DMS153 (cell line): ENCODE data around the gene SEC23B.
"Not testable (repeated sequence)": the region's sequence is repeated elsewhere in the genome, so short reads cannot be mapped to it uniquely, and the experiment has no call there.

Source experiments
- DNase-seq: peaks from one replicate; lab custom pipeline; 2025; lab: John Stamatoyannopoulos, UW

Gene SEC23B

GRCh38 chr20:18526761-18527160 lies 19.0 kb downstream of the SEC23B start:
- not testable (repeated sequence) for DNase-seq

DNA sequence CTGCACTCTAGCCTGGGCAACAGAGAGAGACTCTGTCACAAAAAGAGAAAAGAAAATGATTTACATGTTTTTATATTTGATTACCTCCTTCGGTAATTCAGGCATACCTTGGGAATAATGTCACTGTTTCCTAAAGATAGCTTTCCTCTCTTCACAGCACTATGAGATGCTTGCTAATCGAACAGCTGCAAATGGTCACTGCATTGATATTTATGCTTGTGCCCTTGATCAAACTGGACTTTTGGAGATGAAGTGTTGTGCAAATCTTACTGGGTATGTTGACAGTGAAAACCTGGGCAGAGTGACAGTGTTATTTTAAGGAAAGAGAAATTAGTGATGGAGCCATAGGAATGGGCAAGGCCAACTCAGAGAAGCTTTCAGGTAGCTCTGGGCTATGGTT lies 19.6 kb downstream of the SEC23B start:
- no peak for DNase-seq

GRCh38 chr20:18527836-18528235 lies 20.1 kb downstream of the SEC23B start:
- no peak for DNase-seq

DNA sequence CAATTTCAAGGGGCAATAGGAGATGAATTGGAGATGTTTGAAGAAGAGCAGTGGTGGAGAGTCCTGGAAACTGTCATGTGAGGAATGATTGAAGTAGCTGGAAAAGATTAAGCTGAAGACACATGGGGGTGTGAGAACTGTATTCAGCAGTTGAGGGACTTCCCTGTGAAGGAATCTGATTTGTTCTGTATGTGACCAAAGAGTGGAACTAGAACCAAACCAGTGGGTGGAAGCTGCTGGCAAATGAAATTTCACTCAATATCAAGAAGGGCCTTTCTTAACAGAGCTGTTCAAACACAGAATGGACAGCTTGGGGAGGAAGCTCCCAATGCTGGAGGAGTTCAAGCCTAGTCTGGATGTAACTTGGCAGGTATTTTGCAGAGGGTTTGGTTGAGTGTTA lies 21.3 kb downstream of the SEC23B start:
- no peak for DNase-seq

- no peak for DNase-seq
Measured at GRCh38 chr20:18532626-18533025, 24.9 kb downstream of the SEC23B start.

GRCh38 chr20:18533491-18533890 lies 25.8 kb downstream of the SEC23B start:
- no peak for DNase-seq

GRCh38 chr20:18533978-18534644 lies 26.4 kb downstream of the SEC23B start:
- no peak for DNase-seq

DNA sequence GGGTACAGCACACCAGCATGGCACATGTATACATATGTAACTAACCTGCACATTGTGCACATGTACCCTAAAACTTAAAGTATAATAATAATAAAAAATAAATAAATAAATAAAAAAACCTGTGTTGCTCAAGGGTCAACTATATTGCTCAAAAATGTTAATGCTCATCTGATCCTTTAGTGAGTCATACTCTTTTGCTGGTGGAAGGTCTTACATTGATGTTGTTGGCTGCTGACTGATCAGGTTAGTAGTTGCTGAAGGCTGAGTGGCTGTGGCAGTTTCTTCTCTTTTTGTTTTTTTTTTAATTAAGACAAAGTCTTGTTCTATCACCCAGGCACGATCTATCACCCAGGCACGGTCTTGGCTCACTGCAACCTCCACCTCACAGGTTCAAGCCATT lies 29.9 kb downstream of the SEC23B start:
- DNase-seq = no peak

DNA sequence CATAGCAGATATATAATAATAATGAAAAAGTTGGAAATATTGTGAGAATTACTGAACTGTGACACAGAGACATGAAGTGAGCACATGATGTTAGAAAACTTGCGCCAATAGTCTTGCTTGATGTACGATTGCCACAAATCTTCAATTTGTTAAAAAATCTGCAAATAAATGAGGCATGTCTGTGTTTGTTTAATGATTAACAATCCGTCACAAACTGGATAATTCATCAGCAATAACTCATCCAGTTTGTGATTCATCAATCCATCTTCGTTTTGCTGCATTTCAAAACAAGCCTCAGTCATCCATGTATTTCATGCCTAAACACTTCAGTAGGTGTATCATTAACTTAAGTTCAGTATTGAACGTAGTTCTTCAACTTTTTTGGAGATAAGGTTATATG lies 34.0 kb downstream of the SEC23B start:
- no peak for DNase-seq

GRCh38 chr20:18543216-18543615 lies 35.5 kb downstream of the SEC23B start:
- DNase-seq = no peak

DNA sequence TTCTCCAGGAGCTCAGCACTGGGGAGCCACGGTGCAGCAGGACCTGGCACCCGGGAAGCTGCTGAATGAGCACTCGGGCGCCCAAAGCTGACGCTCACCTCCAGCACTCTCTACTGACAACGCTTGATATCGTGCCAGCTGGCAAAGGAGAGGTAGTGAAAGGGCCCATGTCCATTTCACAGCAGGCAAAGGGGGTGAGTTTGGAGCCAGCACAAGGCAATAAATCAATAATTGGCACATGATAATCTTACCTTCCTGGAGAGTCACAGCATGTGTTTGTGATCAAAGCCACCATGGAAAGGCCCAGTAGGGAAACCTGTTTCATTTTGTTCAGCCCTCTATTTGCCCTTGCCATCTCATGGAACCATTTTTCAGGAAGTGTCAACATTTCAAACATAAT lies 36.2 kb downstream of the SEC23B start:
- DNase-seq = peak; percentile 47

DNA sequence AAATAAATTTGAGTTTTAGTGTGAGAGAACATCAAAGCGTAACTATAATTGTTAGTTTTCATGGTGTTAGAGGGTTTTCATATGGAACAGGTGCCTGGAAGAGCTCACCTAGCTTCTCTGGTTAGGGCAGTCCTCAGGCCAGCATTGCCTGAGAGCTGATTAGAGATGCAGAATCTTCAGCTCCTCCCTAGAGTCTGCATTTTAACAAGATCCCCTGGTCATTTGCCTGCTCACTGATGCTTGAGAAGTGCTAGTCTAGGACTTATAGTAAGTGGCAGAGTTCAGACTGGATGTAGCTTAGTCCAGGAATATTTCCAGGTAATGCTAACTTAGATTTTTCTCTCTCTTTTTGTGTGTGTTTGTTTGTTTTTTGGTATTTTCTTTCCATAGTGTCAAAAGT lies 37.8 kb downstream of the SEC23B start:
- DNase-seq = no peak

DNA sequence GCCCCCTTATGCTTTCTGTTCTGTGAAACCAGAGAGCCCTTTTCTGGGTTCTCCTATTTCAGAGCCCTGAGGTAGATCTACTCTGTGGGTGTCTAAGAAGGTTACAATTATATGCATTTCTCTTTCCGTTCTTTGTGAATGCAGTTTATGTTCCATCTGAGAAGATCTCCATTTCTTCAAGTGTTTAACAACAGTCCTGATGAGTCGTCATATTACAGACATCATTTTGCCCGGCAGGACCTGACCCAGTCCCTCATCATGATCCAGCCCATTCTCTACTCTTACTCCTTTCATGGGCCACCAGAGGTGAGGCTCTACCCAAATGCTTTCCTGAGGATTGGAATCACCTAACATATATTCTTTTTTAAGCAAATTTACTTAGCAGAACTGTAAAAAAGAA lies 40.7 kb downstream of the SEC23B start:
- no peak for DNase-seq

DNA sequence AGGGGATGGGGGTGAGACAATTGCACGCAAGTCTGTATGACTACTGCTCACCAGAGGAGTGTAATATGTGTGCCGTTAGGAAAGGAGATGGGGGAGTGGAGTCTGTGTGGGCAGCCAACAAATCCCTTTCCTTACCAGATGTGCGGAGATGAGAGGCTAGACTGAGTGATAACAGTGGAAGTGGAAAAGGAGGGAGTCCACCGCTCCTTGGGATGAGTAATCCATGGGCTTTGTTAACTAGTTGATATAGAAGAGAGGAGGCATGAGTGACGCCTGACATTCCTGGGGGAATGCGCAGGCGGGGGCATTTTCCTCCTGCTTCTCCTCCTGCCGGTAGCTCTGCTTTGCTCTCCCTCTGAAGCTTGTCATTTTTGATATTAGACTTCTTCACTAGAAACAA lies 46.0 kb downstream of the SEC23B start:
- DNase-seq = no peak

DNA sequence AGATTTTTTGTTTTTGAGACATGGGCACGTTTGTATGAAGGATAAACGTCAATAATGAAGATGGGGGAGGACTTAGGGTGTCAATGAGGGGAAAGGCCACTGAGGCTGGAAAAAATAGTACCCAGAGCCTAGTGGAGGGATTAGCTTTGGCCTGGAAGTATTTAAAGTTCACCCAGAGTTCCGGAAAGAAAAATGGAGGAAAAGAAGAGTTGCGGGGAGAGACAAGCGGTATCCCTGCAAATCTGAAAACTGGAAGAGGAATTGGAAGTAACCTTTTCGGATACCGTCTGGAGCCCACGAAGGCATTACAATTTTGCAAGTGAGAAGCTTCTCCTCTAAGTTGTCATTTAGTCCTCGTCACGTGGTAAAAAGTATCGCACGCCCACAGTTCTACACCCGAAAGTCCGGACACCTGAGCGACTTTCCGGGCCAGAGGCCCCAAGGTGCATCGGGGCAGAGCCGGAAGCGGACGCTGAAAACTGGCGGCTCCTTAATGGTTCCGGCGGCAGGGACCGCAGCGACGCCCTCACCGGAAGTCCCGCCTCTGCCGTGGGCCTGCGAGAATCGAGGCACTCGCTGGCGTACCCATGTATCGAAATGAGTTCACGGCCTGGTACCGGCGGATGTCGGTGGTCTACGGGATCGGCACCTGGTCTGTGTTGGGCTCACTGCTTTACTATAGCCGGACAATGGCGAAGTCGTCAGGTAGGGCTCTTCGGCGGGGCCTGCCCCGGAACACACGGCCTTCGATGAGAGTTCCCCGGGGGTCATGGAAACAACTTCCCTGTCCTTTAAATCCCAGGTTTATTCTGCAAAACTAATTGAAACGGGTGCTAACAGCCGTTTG lies 59.4 kb downstream of the SEC23B start, which contains the start of gene SMIM26:
Gene SMIM26, plus strand, starts transcription at position 541 of the 847 bp plus-strand sequence. Its CDS starts 47 bp downstream, at position 588.
- peak; percentile 74 for DNase-seq

GRCh38 chr20:18567739-18568091 lies 60.0 kb downstream of the SEC23B start:
- DNase-seq = no peak

DNA sequence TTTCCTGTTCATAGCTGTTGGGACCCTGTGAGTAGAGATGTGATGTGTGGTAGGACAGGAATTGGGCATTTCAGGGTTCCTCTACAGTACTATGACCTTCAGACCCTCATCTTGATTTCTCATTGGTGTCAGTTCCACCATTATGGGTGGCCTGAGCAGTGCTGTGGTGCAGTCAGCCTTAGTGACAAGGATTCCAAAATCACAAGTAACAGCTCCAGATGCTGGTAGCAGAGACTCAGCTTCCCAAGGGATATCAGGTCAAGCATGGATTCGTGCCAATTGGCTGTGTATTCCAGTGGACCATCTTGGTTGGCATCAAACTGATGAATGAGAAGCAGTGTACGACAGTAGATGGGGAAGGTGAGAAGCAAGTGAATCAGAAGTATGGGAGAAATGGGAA lies 63.3 kb downstream of the SEC23B start:
- DNase-seq = no peak

DNA sequence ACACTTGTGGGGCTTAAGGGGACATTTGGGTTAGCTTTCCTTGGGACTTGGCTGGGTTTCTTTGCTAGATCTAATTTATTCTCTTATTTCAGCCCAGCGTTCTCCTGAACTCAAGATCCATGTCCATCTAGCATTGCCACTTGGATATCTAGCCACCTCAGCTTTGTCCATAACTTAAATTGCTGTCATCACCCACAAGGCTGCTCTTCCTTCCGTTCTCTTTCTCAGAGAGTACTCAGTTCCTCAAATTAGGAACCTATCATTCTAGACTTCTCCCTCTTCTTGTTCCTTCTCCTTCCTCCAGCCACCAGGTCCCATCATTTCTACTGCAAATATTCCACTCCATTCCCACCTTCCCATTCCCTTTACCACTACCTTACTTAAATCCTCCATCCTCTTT lies 63.8 kb downstream of the SEC23B start:
- no peak for DNase-seq

GRCh38 chr20:18577942-18578341 lies 70.2 kb downstream of the SEC23B start:
- no peak for DNase-seq

- DNase-seq = no peak
Measured at GRCh38 chr20:18578581-18578980, 70.8 kb downstream of the SEC23B start.

- no peak for DNase-seq
Measured at GRCh38 chr20:18580012-18580411, 72.3 kb downstream of the SEC23B start.

- no peak for DNase-seq
Measured at GRCh38 chr20:18585134-18585533, 77.4 kb downstream of the SEC23B start.
